ENCODE measurements around the gene CCDC158. TPM values are rescaled to one million over a fixed set of nuclear protein-coding genes. Genes with fewer than 3 reads are reported as not detected.

Gene CCDC158
- total and polyA plus RNA-seq, 4 donors = 0.04 to 0.37 (median 0.14) TPM

DNA sequence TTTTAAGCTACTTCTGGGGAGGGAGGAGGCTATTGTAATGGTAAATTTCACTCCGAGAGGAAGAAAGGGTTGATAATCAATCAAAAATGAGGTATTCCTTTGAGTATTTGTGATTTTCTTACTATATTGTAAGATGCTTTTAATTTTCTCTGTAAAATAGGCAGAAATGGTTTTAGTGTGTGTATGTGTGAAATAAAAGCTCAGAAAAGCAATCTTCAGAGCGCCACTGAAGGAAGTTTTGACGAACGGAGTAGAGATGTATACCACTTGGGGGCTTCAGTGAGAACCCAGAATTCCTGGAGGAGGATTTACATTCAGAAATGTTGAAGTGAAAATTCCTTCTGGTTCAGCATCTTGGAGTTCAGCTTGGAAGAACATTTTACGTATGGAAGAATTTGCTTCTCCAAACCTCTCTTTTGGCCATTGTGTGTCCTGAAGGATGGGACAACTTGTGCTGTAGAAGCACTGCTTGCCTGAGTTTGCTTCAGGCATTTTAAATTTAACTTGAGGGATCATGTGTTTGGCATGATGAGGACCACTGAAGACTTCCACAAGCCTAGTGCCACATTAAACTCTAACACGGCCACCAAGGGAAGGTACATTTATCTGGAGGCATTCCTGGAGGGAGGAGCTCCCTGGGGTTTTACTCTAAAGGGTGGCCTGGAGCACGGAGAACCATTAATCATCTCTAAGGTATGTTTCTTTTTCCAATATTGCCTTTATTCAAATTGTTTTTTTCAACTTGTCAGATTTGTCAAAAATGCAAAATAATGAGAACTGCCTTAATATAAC is 14.8 kb upstream of the CCDC158 start:
- no peaks in the 10 kb centered on the region for H3K36me3 ChIP-seq (ENCODE audit: control insufficient read depth in 4 of 4, insufficient read depth in 4 of 4, low read length in 4 of 4)
- H3K9ac ChIP-seq (ENCODE audit: insufficient read depth in 1 of 2, low read length in 2 of 2) = peak overlapping the region in 1 of 2 donors; percentile 26
- TF ChIP-seq, protein P1, sequence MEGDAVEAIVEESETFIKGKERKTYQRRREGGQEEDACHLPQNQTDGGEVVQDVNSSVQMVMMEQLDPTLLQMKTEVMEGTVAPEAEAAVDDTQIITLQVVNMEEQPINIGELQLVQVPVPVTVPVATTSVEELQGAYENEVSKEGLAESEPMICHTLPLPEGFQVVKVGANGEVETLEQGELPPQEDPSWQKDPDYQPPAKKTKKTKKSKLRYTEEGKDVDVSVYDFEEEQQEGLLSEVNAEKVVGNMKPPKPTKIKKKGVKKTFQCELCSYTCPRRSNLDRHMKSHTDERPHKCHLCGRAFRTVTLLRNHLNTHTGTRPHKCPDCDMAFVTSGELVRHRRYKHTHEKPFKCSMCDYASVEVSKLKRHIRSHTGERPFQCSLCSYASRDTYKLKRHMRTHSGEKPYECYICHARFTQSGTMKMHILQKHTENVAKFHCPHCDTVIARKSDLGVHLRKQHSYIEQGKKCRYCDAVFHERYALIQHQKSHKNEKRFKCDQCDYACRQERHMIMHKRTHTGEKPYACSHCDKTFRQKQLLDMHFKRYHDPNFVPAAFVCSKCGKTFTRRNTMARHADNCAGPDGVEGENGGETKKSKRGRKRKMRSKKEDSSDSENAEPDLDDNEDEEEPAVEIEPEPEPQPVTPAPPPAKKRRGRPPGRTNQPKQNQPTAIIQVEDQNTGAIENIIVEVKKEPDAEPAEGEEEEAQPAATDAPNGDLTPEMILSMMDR (IDR thresholded peaks at IDR 0.05; ENCODE audit: control extremely low read depth, extremely low read depth) = no peak
- H3K27ac ChIP-seq (ENCODE audit: low read depth in 1 of 2, low read length in 1 of 2) = peak overlapping the region in 1 of 2 donors; percentile 47
- ATAC-seq (ENCODE audit: insufficient read depth, low FRiP score) = no peak
- 48 to 49% methylated on average over 7 of the region's 7 CpGs for WGBS, 2 donors
- H3K27me3 ChIP-seq (ENCODE audit: control insufficient read depth in 3 of 3, insufficient read depth in 3 of 3, low read length in 2 of 3) = no peaks in the 10 kb centered on the region
- H3K4me3 ChIP-seq = no peak overlapping the region
- peak in 2 of 3 donors; percentile 54 to 61 for DNase-seq
- peaks cover 0 to 17% (median 0%) of the 10 kb centered on the region in 5 donors for H3K4me1 ChIP-seq (ENCODE audit: control insufficient read depth in 5 of 5, insufficient read depth in 5 of 5, low read length in 5 of 5)
- peaks cover 0 to 3% (median 0%) of the 10 kb centered on the region in 4 donors for H3K9me3 ChIP-seq (ENCODE audit: control insufficient read depth in 4 of 4, insufficient read depth in 3 of 4, low read length in 3 of 4)

DNA sequence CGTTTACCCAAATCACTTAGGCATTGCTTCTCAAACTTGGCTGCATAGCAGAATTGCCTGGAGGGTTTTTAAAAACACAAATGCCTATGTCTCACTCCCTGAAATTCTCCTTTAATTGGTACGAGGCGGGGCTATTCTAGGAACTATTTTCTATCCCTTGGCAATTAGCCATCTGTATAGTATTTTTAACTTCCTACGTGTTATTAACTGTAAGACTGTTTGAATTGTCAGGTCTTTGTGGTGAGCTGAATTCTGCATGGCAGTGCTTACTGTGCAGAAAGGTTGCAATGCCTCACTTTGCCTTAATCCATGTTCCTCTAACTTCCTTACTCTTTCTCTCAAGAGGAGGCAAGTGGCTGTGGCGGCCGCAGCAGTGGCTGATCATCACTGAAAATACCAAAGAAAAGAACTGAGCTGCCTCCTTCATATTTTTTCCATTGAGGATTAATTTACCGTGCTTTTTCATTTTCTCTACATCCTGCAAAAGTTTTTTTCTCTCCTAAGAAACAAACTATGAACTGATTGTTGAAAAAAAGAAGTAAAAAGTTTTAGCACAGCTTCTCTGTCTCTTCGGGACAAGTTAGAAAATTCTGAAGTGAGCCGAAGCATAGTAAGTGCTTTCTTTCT is 14.1 kb upstream of the CCDC158 start, which contains the start of gene SHROOM3:
Gene SHROOM3, plus strand, starts transcription at position 329 of the 627 bp plus-strand sequence. CDS start 824 bp downstream, outside the sequence.
- peaks cover 0 to 3% (median 0%) of the 10 kb centered on the region in 4 donors for H3K9me3 ChIP-seq (ENCODE audit: control insufficient read depth in 4 of 4, insufficient read depth in 3 of 4, low read length in 3 of 4)
- ATAC-seq (ENCODE audit: insufficient read depth, low FRiP score) (no peak), DNase-seq (peak; percentile 26 to 57 (median 56))
- H3K36me3 ChIP-seq (ENCODE audit: control insufficient read depth in 4 of 4, insufficient read depth in 4 of 4, low read length in 4 of 4) = no peaks in the 10 kb centered on the region
- peak within 1 kb of the TSS in 1 of 2 donors; percentile 26 for H3K9ac ChIP-seq (ENCODE audit: insufficient read depth in 1 of 2, low read length in 2 of 2)
- H3K27me3 ChIP-seq (ENCODE audit: control insufficient read depth in 3 of 3, insufficient read depth in 3 of 3, low read length in 2 of 3) = no peaks in the 10 kb centered on the region
- WGBS, 2 donors = 21 to 29% methylated on average over 9 of the region's 9 CpGs
- H3K4me3 ChIP-seq = no peak within 1 kb of the TSS
- peak within 1 kb of the TSS in 1 of 2 donors; percentile 58 for H3K27ac ChIP-seq (ENCODE audit: low read depth in 1 of 2, low read length in 1 of 2)
- TF ChIP-seq, protein P1 (IDR thresholded peaks at IDR 0.05; ENCODE audit: control extremely low read depth, extremely low read depth) = no peak
- H3K4me1 ChIP-seq (ENCODE audit: control insufficient read depth in 5 of 5, insufficient read depth in 5 of 5, low read length in 5 of 5) = peaks cover 0 to 17% (median 0%) of the 10 kb centered on the region in 5 donors

- DNase-seq = peak in 2 of 3 donors; percentile 74 to 81
- H3K4me1 ChIP-seq (ENCODE audit: control insufficient read depth in 5 of 5, insufficient read depth in 5 of 5, low read length in 5 of 5) = peaks cover 0 to 14% (median 0%) of the 10 kb centered on the region in 5 donors
- no peak overlapping the region for H3K9ac ChIP-seq (ENCODE audit: insufficient read depth in 1 of 2, low read length in 2 of 2)
- H3K4me3 ChIP-seq = no peak overlapping the region
- no peaks in the 10 kb centered on the region for H3K36me3 ChIP-seq (ENCODE audit: control insufficient read depth in 4 of 4, insufficient read depth in 4 of 4, low read length in 4 of 4)
- no peak for ATAC-seq (ENCODE audit: insufficient read depth, low FRiP score)
- no peak overlapping the region for H3K27ac ChIP-seq (ENCODE audit: low read depth in 1 of 2, low read length in 1 of 2)
- H3K27me3 ChIP-seq (ENCODE audit: control insufficient read depth in 3 of 3, insufficient read depth in 3 of 3, low read length in 2 of 3) = no peaks in the 10 kb centered on the region
- WGBS, 2 donors = 43 to 51% methylated on average over 15 of the region's 15 CpGs
- TF ChIP-seq, protein P1 (IDR thresholded peaks at IDR 0.05; ENCODE audit: control extremely low read depth, extremely low read depth) = peak; percentile 29
- H3K9me3 ChIP-seq (ENCODE audit: control insufficient read depth in 4 of 4, insufficient read depth in 3 of 4, low read length in 3 of 4) = no peaks in the 10 kb centered on the region
Measured at GRCh38 chr4:76430519-76431388, 9.8 kb upstream of the CCDC158 start.

All from lung (tissue), 12 donors.